GM19193 (cell line): ENCODE results near the gene SEC61G.

ENCODE experiments used
- POLR2A ChIP-seq: IDR thresholded peaks from 4 replicates; pipeline ENCODE4 v1.6.1; 2011; ENCODE audit not compliant: insufficient read depth, insufficient read length; ENCODE audit errors: extremely low read depth

The SEC61G gene

DNA sequence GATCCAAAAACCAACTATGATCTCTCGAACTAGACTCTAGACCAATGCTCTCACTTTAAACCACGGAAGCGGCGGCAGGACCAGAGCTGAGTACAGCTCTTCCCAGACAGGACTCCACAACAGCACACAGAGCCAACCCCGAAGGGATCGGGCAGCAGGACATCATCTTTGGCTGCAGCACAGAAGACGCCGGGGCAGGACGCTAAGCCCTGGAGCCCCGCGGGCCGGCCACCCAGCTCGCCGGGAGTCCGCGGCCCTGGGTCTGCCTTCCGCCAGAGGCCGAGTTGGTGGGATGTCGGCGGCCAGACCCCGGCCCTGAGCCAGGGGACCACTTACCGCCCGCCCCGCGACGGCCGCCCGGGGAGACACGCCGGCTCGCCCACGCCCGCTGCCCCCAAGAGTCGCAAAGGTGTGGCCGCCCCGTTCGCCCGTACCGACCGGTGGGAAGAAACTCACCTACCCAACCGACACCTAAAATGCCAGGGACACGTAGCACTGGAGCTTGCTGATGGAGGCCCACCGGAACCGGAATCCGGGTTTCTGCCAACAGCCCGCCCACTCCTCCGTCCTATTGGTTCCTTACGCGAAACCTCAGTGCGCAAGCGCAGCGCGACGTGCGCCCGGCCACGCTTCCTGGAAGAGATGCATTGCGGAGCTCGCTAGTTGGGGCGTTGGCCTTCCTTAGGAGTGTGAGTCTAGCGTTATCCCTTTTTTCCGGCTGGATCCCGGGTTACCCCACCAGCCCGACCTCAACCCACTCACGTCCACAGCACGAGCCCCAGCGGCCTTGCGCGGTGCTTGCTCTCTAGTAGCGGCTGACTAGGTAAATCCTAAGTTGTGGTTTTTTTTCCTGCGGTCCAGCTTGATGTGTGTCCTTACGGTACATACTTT lies at the start of gene SEC61G:
Gene SEC61G (minus strand): TSS at position 510 of the 891 bp plus-strand sequence. CDS start 1,623 bp downstream, outside the sequence.
- peak; percentile 95 for TF ChIP-seq POLR2A

DNA sequence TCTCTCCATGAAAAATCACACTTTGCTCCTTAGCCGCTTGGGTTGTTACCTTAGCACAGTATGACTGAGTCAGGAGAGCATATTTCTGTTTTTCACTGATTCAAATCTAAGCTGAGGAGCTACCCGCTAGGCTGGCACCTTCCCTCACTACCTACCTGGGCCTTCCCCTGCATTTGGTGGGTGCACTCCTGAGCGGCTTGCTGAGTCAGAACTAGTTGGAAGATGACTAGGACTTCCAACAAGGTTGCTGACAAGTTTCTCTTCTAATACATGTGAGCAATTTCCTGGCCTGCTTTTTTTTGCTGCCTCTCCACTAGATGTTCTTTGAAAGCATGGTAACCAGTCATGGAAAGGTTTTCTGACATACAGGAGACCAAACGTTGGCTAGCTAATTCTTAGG lies 43.8 kb upstream of the SEC61G start:
- TF ChIP-seq POLR2A, result no peak

DNA sequence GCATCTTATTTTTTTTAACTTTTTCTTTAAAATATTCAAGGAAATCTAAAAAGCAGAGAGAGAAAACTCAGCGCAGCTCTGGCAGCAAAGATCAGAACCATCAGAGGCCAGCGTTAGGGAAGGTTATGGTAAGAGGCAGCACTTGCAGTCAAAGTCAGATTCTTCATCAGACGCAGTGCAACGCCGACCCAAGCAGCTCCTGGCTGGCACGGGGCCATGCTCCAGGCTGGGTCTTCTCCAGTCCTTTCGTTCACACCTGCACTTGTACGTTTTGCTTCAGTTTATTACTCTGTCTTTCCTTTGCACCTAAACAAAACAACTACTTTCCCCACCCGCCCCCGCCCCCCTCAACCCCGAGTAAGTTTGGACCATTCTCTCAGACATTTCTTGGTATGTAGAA lies 43.1 kb upstream of the SEC61G start:
- TF ChIP-seq POLR2A, result no peak

DNA sequence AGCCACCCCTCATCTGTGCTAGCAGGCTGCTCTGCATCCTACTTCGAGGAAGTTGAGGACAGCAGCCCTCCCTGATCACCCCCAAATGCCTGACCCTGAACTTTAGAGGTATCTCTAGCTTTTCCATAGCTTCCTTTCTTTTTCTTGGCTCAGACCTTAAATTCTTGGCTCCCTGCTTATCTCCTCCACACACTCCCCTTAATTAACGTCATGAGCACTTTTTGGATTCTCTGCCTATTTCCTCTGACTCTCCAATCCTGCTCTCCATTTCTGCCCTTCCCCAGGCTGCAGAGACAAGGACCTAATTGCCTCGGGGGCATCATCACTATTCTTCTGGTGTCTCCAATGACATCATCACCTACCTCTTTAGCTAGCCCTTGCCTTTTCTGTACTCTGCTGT lies 40.8 kb upstream of the SEC61G start:
- no peak for TF ChIP-seq POLR2A

DNA sequence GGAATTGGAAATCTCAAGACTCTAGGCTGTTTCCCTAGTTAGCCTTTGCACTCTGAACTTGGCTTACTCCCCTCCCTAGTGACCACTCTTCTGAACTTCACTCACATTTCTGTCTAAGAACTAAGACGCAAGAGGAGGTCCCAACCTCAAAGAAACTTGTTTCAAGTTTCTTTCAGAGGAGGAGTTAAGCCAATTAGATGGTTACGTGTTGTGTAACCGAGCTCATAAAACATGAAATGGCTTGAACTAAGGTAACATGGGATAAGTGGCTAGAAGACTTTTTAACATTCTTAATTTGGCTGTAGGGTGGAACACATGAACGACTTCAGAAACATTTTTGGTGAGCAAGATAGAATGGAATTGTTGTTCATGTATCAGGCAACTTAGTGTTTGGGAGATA lies 39.5 kb upstream of the SEC61G start:
- TF ChIP-seq POLR2A, result no peak

DNA sequence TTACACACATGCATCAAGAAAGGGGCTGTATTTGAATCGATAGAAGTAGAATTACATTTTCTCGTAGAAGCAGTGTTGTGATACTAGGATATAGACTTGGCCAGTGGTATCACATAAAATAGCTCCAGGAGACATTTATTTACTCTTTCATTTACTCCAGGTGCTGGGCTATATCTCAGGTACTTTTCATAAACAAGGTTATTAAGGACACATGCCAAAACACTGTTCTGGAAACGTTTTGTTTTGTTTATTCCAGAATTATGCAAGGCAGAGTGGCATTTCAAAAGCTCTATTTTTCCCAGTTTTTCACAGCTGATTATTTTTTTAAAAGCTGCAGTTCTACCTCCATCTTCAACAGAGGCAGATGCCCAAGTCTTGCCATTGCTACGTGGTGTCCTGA lies 37.8 kb upstream of the SEC61G start:
- no peak for TF ChIP-seq POLR2A

DNA sequence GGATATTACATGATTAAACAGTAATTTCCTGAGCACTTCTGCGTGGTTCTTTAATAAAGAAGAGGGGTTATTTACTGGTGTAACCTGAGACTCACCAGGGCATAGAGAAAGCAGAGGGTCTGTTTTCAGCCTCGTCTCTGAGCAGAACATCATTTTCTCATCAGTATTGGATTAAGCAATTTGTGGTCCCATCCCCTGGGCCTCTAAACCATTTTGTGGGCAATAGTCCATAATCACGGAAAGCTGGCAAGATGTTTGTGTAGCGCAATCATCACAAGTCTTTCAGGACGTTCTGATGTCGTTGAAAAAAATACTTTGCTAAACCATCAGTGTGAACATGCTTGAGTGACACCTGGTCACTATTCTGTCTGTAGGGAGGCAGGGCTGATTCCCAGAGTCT lies 37.1 kb upstream of the SEC61G start:
- no peak for TF ChIP-seq POLR2A

DNA sequence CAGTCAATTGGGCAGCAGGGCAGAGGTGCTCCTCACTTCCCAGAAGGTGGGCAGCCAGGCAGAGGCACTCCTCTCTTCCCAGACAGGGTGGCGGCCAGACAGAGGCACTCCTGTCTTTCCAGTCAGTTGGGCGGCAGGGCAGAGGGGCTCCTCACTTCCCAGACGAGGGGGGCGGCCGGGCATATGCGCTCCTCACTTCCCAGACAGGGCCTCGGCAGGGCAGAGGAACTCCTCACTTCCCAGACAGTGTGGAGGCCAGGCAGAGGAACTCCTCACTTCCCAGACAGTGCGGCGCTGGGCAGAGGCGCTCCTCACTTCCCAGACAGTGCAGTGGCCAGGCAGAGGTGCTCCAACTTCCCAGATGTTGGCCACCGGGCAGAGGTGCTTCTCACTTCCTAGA lies 33.4 kb upstream of the SEC61G start:
- TF ChIP-seq POLR2A, result no peak

DNA sequence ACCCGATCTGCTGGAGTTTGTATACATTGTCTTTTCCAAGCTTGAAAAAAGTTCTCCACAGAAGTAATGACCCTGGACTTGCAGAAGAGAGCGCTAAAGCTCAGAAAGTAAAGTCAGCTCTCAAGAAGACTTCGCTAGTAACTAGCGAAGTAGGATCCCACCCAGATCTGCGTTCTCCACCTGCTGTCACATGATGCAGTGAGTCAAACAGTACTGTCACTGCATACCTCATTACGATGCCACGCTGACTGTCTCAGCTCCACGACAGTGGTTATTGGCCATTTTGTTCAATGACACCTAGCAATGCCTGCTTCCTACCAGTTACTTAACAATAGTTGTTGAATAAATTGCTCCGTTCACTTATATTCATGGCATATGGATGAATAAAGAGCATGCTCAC lies 29.7 kb upstream of the SEC61G start:
- no peak for TF ChIP-seq POLR2A

DNA sequence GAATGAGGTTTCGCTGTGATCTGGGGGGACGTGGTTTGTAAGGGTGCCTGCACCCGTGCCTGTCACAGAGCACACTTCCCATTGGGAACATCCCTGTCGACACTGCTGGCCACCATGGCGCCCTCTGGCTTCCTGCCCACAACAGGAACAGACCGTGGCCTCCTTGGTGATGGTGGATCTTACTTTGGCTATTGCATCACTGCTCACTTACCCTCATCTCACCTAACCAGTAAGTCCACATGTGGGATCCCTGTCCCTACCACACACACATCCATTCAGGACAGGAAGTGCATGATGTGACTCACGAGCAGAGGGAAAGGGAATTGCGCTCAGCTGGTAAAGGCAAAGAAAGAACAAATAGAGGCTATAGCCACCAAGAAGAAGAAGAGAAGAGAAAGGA lies 26.2 kb upstream of the SEC61G start:
- TF ChIP-seq POLR2A, result no peak

DNA sequence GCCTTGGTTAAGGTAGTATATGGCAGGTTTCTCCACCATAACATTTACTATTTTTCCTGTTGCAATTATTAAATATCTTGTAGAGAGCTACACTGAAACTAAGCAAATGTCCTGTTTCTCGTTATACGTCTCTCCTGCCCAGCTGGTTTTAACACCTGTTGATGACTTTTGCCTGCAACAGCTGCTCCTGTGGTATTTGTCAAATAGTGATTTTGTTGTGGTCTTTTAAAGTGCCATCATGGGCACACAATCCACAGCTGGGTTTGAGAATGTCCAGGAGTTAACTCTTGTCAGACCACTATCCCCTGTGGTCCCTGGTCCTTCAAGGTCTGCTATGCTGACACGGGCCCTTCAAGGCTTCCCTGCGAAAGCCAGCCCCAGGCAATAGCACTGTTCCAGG lies 24.9 kb upstream of the SEC61G start:
- no peak for TF ChIP-seq POLR2A

DNA sequence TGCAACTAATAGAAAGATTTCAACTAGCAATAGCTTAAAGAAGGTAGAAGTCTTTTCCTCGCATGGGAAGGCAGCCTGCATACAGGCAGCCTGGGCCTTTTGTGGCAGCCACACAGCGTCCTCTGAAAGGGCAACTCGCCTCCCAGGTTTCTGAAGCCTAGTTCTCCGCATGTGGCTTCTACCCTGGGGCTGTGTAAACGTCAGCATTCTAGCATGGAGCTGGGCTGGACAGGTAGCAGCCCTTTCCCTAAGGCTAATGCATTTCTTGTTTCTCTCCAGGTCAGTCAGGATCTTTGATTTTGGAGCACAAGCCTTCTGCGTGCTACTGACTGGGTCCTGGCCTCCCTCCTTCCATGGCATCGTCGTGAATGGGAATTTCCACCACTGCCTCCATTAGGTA lies 23.8 kb upstream of the SEC61G start:
- no peak for TF ChIP-seq POLR2A

DNA sequence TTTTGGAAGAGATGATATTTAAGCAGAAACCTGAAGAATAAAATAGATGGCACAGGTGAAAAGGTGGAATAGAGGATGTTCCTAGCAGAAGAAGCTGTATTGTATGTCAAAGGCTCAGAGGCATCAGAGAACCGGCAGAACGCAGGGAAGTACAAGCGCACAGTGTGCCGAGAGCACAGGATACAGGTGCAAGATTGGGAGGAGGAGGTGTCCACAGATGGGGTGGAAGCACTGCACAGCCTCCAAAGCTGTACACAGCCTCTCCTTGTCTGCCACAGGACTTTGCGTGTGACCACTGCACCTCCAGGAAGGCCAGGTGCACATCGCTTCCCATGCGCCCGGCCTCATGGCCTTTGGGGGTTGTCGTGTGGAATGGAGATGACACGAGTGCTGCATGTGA lies 23.3 kb upstream of the SEC61G start:
- no peak for TF ChIP-seq POLR2A

DNA sequence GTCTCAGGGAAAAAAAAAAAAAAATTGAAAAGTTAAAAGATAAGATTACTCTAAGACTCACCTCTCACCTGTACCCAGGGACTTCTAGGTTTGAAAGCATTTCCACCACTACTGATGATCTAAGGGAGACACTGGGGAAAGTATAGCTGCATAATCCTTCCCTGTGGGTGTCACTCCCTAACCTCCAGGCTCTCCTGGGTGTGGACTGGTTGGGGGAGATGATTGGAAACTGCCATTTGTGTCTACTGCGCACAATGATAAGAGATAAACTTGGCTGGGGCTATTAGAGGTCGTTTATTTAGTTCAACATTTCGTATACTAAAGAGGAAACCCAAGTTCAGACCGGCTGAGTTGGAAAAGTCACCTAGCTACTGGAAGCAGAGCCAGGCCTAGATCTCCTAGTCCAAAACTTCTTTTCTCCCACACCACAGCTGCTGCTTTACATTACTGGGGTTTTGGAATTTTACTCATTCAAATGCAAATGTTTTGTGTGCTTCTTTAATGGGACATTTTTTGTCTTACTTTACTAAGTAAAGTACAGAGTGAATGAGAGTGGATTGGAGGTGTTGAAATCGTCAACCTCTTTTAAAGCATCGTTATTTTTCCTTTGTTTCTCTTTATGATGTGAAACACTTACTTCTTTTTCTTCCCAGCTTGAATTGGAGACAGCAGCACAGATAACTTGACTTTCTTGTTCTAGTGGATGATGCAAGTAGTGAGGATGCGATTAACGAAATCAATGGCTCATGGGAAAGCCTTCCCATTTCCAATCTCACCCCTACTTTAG lies 22.3 kb upstream of the SEC61G start:
- no peak for TF ChIP-seq POLR2A

DNA sequence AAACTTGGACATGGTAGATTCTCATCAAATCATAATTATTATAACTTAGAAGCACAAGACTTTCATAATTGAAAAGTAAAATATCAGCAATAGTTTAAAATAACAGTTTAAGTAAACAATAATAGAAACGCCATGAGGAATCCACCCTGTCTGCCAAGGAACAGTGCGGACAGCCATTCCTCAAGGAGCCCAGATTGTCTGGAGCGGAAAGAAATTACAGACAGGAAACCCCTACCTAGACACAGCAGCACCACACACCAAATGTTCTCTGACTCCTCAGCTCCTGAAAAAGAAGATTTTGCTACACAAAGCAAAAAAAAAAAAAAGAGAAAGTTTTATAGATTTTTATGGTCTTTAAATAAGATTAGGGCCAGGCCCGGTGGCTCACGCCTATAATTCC lies 21.5 kb upstream of the SEC61G start:
- no peak for TF ChIP-seq POLR2A
